T-helper 2 cell treated with Interferon-gamma antibody and Interleukin-4, amounts not matched to agents 100 ng/mL and 5 ng/mL, for 36 hours (primary cell): ENCODE measurements around the gene ZNF594. TPM values are rescaled to one million over a fixed set of nuclear protein-coding genes. Genes with fewer than 3 reads are reported as not detected.
"Not testable (repeated sequence)": the region's sequence is repeated elsewhere in the genome, so short reads cannot be mapped to it uniquely, and the experiment has no call there.

ENCODE experiments used
- intact Hi-C: fragments of 100-400 bp; cut with micrococcal nuclease; formaldehyde crosslinking; loops from one replicate; pipeline ENCODE4 v1.15.1; 2023
- total RNA-seq: library from RNA; stranded (reverse); gene quantifications from 2 replicates; pipeline ENCODE4 v1.2.3, GENCODE V29; 2022

The ZNF594 gene
- total RNA-seq, 1 donor from 2014 or later: 8.6 TPM

DNA sequence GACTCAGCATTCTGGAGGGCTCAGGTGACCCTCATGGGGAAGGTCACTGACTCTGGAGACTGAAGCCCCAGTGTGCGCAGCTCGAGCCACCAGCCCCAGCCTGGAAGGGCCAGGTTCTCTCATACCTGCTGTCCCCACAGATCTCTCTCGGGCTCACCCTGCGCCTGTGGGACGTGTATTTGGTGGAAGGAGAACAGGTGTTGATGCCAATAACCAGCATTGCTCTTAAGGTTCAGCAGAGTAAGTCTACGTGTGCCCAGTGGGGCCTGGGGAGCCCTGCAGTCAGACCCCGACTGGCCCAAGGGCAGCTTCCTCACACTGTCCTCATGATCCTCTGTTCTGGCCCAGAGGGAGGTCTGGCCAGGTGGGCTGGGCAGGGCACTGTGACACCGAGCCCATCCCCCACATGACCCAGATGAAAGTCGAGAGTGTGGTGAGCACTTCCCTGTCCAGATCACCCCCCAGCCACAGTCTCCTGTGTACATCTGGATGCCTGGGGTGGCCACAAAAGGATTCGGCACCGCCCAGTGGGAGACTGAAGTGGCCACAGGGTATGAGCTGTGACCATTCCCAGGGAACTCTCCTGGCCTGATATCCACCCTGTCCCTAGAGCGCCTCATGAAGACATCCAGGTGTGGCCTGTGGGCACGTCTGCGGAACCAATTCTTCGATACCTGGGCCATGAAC lies 54.0 kb downstream of the ZNF594 start:
- intact Hi-C loops: not testable (repeated sequence)

DNA sequence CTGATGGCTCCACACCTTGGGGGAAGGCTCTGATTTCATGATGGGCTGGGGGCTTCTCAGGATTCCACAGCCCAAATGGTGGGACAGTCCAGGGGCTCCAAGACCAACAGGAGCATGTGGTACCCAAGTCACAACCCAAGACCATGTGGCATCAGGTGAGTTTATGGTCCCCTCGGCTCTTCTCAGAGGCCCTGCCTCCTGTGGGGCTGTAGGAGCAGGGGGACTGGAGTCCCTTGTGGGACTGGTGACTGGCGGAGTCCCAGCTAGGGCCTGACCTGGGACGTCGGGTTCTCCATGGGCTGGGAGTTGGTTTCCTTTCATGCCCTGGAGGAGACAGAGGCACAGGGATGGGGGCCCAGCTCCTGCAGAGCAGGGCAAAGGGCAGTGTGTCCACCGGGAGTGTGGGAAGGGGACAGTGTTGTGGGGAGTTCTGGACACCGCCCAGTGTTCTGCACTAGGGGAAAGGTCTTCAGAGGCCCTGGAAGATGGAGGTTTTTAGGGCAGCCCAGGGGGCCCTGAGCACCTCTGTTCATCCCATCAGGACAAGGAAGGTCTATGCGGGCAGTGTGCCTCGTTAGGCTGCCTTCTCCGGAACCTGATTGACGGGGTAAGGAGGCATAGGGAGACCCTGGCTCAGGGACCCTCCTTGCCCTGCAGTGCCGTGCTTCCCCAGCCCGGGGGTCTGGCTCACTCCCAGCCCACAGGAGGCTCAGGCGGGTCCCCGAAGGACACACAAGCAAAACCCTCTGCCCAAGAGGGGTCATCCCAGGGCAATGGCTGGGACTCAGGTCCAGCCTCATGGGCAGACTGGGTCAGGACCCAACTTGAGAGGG lies 54.9 kb downstream of the ZNF594 start:
- intact Hi-C loops: not testable (repeated sequence)

DNA sequence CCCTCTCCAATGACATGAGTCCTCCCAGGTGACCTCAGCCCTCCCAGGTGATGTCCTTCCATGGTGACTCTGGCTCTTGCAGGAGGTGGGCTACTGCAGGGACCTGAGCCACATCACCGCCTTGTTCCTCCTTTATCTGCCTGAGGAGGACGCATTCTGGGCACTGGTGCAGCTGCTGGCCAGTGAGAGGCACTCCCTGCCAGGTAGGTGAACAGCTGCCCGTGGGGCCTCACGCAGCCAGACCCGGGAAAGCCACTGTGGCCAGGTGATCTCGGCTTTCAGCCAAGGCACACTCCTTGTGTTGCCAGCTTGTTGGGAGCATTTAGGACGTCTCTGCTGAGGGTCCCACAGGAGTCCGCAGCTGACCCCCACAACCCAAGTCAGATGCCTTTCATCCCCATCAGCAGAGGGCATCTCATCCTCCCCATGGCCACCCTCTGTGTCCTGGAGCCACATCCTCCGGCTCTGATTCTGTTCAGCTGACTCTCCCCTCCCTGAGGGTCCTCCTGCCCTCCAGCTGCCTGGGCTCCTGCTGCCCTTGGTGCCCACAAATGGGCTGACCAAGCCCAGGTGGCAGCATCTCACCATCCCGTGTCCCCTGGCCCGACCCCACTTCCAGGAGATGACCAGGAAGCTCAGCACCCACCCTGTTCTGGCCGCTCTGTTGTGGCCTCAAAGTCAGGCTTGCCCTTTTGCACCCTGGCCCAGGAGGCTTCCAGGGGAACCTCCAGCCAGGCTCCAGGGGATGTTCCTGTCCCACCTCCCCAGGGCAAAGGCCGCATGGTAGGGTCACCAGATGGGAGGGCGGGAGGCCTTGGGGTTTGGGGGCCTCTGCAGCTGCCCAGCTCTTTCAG lies 55.7 kb downstream of the ZNF594 start:
- intact Hi-C loops: no loop called here

DNA sequence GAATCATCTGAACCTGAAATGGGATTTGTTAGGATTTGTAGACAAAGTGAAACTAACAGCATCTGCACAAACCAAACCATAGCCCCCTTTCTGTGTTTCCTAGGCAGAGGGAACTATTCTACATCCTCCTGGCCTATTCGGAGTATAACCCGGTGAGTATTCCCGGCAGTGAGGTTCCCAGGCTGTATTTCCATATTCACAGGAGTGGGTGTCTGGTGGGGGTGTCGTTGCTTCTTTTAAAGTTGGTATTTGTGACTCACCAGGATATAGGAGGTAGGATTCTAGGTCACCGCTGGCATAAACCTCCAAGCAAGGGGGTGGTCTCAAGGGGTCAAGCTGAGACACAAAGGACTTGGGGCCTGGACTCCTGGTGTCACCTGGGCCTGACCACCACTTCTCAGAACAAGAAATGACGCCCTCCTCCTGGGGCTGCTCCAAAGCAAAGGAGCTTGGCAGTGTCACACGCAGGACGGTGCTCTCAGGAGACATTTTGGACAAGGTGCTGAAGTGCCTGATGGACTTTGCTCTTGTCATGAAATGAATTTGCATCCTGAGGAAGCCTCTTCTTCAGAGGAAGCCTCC lies 56.4 kb downstream of the ZNF594 start:
- intact Hi-C loops: not testable (repeated sequence)

DNA sequence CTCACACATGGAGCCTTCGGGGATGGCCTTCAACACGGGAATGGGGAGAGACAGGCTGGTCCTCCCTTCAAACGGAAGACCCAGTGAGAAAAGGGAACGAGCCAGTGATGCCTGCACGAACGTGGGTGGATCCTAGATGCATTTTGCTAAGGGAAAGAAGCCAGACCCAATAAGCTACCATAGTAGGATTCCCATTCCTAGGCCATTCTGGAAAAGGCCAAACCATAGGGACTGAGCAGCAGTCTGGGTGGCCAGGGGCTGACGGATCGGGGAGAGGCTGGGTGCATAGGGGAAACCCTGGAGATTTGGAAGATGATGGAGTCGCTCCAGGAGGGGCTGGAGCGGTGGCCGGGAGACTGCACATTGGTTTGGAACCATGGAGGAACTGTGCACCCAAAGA lies 57.1 kb downstream of the ZNF594 start:
- intact Hi-C loops: not testable (repeated sequence)

DNA sequence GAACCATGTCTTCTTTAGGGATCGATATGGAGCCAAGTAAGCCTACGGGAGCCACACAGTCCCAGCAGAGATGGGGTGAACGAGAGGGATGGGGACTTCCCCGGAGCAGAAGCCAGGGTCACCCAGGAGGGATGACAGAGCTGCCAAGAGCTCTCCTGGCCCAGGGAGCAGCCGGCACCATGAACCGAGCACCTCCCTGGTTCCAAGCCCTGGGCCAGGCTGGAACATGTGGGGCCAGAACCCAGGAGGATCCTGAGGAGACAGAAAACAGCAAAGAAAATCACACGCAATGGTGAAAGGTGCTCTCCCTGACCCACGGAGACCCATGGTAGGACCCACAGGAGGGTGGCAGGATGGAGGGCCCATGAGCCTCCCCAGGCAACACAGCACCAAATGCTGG lies 57.7 kb downstream of the ZNF594 start:
- intact Hi-C loops: not testable (repeated sequence)

DNA sequence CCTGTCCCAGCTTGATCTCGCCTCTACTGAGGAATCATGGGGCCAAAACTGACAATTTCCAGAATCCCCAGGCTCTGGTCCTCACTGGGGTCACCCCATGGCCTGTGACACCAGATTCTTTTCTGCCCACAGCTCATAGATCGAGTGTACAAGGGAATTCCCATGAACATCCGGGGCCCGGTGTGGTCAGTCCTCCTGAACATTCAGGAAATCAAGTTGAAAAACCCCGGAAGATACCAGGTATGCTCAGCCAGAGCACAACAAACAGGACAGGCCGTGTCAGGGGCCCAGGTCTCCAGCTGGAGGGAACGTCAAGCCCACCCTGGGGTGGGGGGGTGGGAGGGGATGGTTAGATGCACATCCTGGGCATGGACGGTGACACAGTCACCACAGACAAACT lies 58.4 kb downstream of the ZNF594 start:
- intact Hi-C loops: no loop called here

DNA sequence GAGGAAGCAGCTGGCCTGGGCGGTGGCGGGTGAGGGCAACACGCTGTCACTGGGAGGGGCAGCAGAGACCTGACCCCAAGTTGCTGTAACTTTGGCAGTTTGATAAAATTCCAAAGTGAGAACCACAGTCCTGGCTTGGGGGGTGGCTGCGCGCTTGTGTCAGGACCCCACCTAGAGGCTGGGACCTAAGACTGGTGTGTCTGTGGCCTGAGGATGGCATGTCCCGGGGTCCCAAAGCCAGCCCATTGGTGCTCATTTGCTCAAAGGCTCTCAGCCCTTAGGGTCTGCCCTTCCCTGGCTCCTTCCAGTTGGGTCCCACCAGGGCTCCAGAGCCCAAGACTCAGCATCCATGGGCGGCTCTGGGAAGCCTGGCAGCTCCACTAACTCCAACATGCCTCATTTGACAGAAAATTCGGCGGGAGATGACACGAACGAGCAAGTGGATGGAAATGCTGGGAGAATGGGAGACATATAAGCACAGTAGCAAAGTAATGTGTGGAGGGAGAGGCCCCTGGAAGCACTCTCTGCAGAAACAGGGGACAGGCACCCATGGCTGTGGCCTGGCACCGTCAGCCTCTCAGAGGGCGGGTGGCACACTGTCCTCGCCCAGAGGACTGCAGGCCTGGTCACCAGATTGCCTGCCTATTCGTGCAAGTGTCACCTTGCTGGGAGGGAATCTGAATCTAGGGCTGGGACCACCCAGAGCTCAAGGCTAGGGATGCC lies 59.0 kb downstream of the ZNF594 start:
- intact Hi-C loops: not testable (repeated sequence)

DNA sequence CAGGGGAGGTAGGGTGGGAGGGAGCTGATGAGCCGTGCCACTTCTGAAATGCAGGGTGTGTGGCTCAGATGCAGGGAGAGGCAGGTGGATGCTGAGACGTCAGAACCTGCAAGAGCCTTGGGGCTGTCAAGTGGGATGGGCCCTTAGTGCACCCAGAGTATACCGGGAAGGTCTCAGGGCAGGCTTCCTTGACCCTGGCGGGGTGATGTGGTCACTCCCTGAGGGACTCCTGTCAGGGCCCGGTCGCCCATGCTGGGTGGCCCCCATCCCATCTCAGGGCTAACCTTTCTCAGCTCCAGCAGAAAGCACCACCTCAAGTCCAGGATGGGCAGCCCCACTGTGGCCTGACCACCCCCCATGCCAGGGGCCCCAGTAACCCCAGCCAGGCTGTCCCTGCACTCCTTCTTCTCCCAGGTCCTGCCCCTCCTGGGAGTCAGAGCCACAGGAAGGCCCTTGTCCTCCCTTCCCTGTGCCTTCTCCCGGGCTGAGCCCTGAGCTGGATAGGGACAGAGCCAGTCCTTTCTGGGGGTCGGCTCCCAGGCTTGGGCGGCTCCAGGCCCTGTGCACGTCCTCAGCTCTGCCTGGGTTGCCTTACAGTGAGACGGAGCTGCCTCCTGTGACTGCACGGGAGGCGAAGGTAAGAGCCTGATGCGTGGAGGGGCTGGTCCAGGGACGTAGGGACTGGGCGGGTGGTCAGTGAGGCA lies 59.7 kb downstream of the ZNF594 start:
- intact Hi-C loops: not testable (repeated sequence)

DNA sequence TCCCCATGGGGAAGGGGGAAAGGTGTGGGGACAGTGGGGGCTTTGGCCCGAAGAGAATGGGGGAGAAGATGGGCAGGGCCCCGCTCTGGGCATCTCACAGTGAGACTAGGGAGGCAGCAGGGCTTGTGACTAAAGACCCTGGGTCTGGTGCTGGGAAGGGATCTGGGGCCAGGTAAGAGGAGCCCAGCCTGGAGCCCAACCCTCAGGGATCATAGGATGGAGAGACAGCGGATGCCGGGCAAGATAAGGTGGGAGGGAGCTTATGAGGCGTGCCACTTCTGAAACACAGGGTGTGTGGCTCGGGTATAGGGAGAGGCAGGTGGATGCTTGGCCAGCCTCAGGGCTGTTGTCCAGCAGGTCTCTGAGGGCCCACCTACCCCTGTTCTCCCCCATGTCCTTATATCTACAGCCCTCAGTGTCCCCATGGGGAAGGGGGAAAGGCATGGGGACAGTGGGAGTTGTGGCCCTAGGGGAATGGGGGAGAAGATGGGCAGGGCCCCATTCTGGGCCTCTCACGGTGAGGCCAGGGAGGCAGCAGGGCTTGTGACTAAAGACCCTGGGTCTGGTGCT lies 60.4 kb downstream of the ZNF594 start:
- intact Hi-C loops: no loop called here

DNA sequence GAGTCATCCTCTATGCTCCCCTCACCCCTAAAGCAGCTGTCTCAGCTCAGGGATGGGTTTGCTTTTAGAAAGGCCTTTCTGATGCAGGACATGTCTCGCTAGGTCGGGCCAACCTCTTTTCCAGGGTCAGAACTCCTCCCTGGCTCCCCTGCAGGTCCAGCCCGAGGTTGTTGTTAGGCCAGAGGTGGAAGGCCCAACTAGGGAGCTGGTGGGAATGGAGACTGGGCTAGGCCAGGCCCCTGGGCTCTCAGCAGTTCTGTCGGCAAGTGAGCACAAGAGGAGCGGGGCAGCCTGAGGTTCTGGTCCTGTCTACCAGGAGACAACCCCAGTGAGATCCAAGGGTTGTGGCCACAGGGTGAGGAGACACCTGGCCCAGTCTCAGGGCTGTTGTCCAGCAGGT lies 61.0 kb downstream of the ZNF594 start:
- intact Hi-C loops: not testable (repeated sequence)

DNA sequence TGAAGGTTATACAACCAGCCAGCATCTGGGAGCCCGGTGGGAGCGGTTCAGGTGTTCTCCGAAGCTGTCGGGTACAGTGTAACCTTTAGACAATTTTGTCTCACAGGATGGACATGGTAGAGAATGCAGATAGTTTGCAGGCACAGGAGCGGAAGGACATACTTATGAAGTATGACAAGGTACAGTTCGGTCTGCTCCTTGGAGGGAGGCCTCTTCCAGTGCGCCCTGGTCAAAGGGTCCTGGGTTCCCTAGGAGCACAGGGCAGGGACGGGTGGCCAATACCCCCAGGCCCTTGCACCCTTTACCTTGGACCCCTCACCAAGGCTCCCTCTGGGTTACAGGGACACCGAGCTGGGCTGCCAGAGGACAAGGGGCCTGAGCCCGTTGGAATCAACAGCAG lies 61.4 kb downstream of the ZNF594 start:
- intact Hi-C loops: not testable (repeated sequence)

DNA sequence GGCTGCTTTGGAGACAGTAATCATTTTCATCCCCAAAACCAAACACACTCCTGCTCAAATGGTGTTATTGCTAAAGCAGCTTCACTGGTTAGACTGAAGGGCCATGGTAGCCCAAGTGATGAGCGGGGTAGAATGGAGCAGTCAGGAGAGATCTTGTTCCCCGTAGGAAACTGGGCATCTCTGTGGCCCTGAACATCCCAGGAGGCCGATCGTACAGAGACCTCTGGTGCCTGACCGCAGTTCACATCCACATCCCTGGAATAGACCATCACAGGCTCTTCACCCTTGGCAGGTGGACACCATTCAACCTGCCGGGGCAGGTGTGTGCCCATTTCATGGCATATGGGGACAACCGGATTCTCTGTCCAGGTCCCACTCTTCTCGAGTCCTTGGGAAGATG lies 61.9 kb downstream of the ZNF594 start:
- intact Hi-C loops: not testable (repeated sequence)

Other genes with a start within 250 kb of the ZNF594 start
- gene PFN1, start 243.3 kb downstream of the ZNF594 start, total RNA-seq: 2,499 and 2,527 TPM in 2 replicates
- gene ENO3, start 240.7 kb downstream of the ZNF594 start, total RNA-seq: 52.9 and 53.3 TPM in 2 replicates
- gene SPAG7, start 224.1 kb downstream of the ZNF594 start, total RNA-seq: 50.3 and 57.6 TPM in 2 replicates
- gene CAMTA2, start 204.2 kb downstream of the ZNF594 start, total RNA-seq: 70.7 and 73.7 TPM in 2 replicates
- gene INCA1, start 194.3 kb downstream of the ZNF594 start, total RNA-seq: 0.25 and 0.27 TPM in 2 replicates
- gene KIF1C, start 193.9 kb downstream of the ZNF594 start, total RNA-seq: 38.6 and 42.5 TPM in 2 replicates
- 0.16 and 0.30 TPM in 2 replicates for gene SLC52A1, start 156.4 kb downstream of the ZNF594 start, total RNA-seq
- 3.5 and 3.7 TPM in 2 replicates for gene ZFP3, start 113.4 kb downstream of the ZNF594 start, total RNA-seq
- 11.1 TPM in 2 replicates for gene ZNF232, start 80.0 kb downstream of the ZNF594 start, total RNA-seq
- gene USP6, start 75.8 kb downstream of the ZNF594 start, total RNA-seq: 0.02 and 0.09 TPM in 2 replicates
- not detected in 2 replicates for gene SCIMP, start 43.0 kb upstream of the ZNF594 start, total RNA-seq
- 37.0 and 39.3 TPM in 2 replicates for gene RABEP1, start 90.4 kb upstream of the ZNF594 start, total RNA-seq
- 96.4 and 97.0 TPM in 2 replicates for gene NUP88, start 227.8 kb upstream of the ZNF594 start, total RNA-seq
- 48.9 and 52.2 TPM in 2 replicates for gene RPAIN, start 228.3 kb upstream of the ZNF594 start, total RNA-seq
- gene C1QBP, start 247.3 kb upstream of the ZNF594 start, total RNA-seq: 199 and 200 TPM in 2 replicates